KBM-7 (cell line): ENCODE measurements around the gene REC8.

Source experiments
- DNase-seq: peaks from one replicate; pipeline ENCODE4 v3.0.0-alpha.2; 2015
- in situ Hi-C: fragments of 300-500 bp; cut with MboI; formaldehyde crosslinking; loops from 2 replicates; pipeline ENCODE4 v1.14.3; 2020; ENCODE audit warnings: low sequenced_read_pairs, low pct_unique_long_range_greater_than_20kb, mixed read lengths

REC8 gene

GRCh38 chr14:24151404-24152080, 20.3 kb upstream of the REC8 start:
- DNase-seq, result no peak

GRCh38 chr14:24155100-24155499, 16.8 kb upstream of the REC8 start:
- in situ Hi-C loops, result no loop called here
- no peak for DNase-seq

More at GRCh38 chr14:24151404-24152080, 20.3 kb upstream of the REC8 start:
- in situ Hi-C loops, result no loop called here

- in situ Hi-C loops, result no loop called here
- no peak for DNase-seq
Observed at GRCh38 chr14:24156840-24157239, 15.0 kb upstream of the REC8 start.

- in situ Hi-C loops, result no loop called here
- DNase-seq, result no peak
Observed at GRCh38 chr14:24157331-24157730, 14.5 kb upstream of the REC8 start.

GRCh38 chr14:24159777-24160498, 11.9 kb upstream of the REC8 start:
- no peak for DNase-seq
- in situ Hi-C loops, result no loop called here

GRCh38 chr14:24160499-24160849, 11.4 kb upstream of the REC8 start:
- in situ Hi-C loops, result no loop called here
- no peak for DNase-seq

GRCh38 chr14:24160850-24161804, 10.8 kb upstream of the REC8 start, which contains the start of gene IRF9:
Gene IRF9 (plus strand): TSS chr14:24161265. CDS start chr14:24162145, 880 bp downstream.
- DNase-seq, result peak; percentile 99
- in situ Hi-C loops, result no loop called here

- in situ Hi-C loops, result no loop called here
- DNase-seq, result no peak
Observed at GRCh38 chr14:24162093-24162492, 9.8 kb upstream of the REC8 start.

GRCh38 chr14:24164518-24164991, 7.3 kb upstream of the REC8 start:
- in situ Hi-C loops, result no loop called here
- no peak for DNase-seq

GRCh38 chr14:24165785-24166184, 6.1 kb upstream of the REC8 start:
- in situ Hi-C loops, result no loop called here
- no peak for DNase-seq

GRCh38 chr14:24167469-24168114, 4.3 kb upstream of the REC8 start:
- no peak for DNase-seq
- in situ Hi-C loops, result no loop called here

- in situ Hi-C loops, result no loop called here
- DNase-seq, result no peak
Observed at GRCh38 chr14:24172261-24172860, 481 bp downstream of the REC8 start.

- DNase-seq, result no peak
- in situ Hi-C loops, result no loop called here
Observed at GRCh38 chr14:24172871-24173281, 996 bp downstream of the REC8 start.

- in situ Hi-C loops, result no loop called here
- no peak for DNase-seq
Observed at GRCh38 chr14:24176599-24176998, 4.7 kb downstream of the REC8 start.

- no peak for DNase-seq
- in situ Hi-C loops, result no loop called here
Observed at GRCh38 chr14:24177041-24177825, 5.4 kb downstream of the REC8 start.

- in situ Hi-C loops, result no loop called here
- DNase-seq, result no peak
Observed at GRCh38 chr14:24177891-24178290, 6.0 kb downstream of the REC8 start.

- in situ Hi-C loops, result no loop called here
- no peak for DNase-seq
Observed at GRCh38 chr14:24178399-24179178, 6.7 kb downstream of the REC8 start.
